ENCODE results near the gene ADAMTS6. TPM values are rescaled to one million over a fixed set of nuclear protein-coding genes. Genes with fewer than 3 reads are reported as not detected.
A peak's percentile ranks its signal among the peaks of the same experiment; 100 is the strongest.

ADAMTS6 gene
- total RNA-seq, 1 experiment from 2014 or later: 13.5 TPM

DNA sequence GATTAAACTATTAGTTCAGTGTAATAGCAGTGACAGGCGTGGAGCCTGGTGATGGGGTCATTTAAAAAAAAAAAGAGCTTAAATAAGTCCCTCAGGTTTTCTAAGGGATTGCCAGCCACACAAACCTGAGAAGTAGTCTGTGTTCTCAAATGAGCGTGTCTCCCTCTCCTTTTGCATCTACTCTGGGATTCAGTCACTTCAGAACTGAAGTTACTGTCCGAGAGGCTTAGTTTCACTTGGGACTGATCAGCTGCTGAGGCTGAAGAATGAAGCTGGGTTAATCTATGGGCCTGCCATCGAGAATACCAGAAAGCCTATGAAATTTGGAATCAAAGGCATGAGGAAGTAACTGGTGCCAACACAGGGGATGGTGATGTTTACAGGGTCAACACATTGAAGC, 310.1 kb downstream of the ADAMTS6 start:
- H3K36me3 ChIP-seq: peaks cover 6% of the 10 kb centered on the region
- H3K27me3 ChIP-seq: no peaks in the 10 kb centered on the region
- no peaks in the 10 kb centered on the region for H3K9me3 ChIP-seq
- no peak overlapping the region for H3K4me3 ChIP-seq
- DNase-seq: no peak

- Histone ChIP-seq H3K4me3 (no peak overlapping the region), H3K9me3 (no peaks in the 10 kb centered on the region; the same call in 1 of the 2 replicates), H3K36me3 (no peaks in the 10 kb centered on the region; the same call in 1 of the 2 replicates), H3K27me3 (no peaks in the 10 kb centered on the region)
- DNase-seq: peak; percentile 28
These were observed 318.0 kb downstream of the ADAMTS6 start for GRCh38 chr5:65163698-65164097.

DNA sequence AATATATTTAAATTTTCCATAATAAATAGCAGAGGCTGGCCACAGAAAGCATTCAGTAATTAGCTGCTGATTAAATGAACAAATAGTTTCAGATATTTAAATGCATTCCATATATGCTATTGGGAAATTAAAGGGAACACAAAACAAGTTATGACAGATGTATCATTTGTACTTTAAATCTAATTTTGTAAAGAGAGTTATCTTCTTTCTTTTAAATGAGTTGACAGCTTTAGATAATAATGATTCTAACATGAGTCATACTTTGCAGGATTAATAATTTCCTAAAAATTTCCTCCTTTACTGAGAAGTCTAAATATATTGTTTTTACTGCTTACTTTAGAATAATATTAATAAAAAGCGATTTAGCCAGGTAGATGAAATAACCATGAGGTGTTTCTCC, 320.1 kb downstream of the ADAMTS6 start:
- Histone ChIP-seq H3K9me3 (no peaks in the 10 kb centered on the region; the same call in 1 of the 2 replicates), H3K4me3 (no peak overlapping the region), H3K27me3 (no peaks in the 10 kb centered on the region), H3K36me3 (no peaks in the 10 kb centered on the region; the same call in 1 of the 2 replicates)
- no peak for DNase-seq

DNA sequence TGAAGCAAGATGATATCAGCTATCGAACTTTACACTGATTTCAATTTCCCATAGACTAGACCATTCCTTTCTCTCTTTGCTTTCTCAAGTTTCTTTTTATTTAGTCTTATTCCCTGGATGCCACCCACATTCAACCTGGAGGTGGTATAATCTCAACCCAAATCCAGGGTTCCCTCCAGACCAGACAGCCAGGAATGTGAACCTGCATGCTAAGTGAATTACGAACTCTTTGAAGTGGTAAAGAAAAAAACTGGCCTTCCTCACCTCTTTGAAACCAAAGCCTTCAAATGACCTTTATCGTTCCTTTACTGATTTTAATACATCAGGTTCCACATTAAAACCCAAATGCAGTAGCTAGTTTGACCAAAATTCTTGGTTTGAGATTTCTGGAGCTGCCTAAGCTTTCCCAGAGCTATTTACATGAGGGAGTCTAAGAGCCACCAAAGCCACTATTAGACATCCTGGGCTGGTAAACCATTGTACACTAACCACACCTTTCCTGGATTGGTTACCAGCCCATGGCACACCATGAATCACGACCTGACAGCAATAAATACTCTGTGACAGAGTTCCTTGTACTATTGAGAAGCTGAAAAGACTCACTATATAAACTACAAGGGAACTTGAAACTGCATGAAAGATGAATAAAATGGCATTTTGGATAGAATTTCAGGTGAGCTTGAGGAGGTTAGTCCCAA, 323.7 kb downstream of the ADAMTS6 start:
- no peak for DNase-seq
- Histone ChIP-seq H3K27me3 (no peaks in the 10 kb centered on the region), H3K4me3 (no peak overlapping the region), H3K9me3 (no peaks in the 10 kb centered on the region; the same call in 1 of the 2 replicates), H3K36me3 (no peaks in the 10 kb centered on the region; the same call in 1 of the 2 replicates)

GRCh38 chr5:65156933-65157332, 324.8 kb downstream of the ADAMTS6 start:
- H3K9me3 ChIP-seq: no peaks in the 10 kb centered on the region; the same call in 1 of the 2 replicates
- H3K4me3 ChIP-seq: no peak overlapping the region
- no peaks in the 10 kb centered on the region; the same call in 1 of the 2 replicates for H3K36me3 ChIP-seq
- DNase-seq: no peak
- H3K27me3 ChIP-seq: no peaks in the 10 kb centered on the region

DNA sequence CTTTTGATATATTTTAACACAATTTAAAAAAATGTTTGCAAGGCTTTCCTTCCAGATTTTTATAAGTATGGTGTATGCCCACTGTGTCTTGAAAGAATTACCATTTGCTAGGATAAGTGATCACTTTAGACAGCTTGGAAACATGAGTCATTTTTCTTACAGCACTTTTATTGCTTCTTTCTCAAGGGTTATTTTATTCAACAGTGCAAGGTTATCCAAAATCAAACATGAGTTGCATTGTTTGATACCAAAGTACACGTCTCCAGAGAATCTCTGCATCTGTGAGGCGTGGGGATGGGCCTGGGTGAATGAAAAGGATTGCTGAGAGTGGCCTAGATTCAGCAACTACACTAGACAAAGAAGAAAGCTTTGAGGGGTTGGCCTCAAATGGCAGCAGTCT, 329.6 kb downstream of the ADAMTS6 start:
- Histone ChIP-seq H3K36me3 (no peaks in the 10 kb centered on the region; the same call in 1 of the 2 replicates), H3K4me3 (no peak overlapping the region), H3K9me3 (no peaks in the 10 kb centered on the region), H3K27me3 (no peaks in the 10 kb centered on the region)
- DNase-seq: no peak

DNA sequence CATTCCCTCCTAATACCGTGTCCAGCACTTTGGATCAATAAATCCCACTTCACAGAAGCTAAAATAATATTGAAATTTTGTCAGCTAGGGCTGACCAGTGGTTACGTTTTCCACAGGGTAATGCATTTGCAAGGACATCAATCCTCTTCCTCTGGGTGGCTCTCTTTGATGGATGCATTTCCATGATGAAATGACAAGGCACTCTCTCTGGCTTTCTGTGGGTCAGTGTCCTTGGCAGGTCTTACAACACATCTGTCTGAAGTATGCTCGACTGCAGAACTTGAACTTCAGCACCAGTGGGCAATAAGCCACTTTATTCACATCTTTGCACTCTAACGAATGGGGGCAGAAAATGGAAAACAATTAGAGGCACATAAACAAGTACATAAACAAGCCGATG, 330.1 kb downstream of the ADAMTS6 start:
- DNase-seq: no peak
- H3K9me3 ChIP-seq: no peaks in the 10 kb centered on the region
- H3K4me3 ChIP-seq: no peak overlapping the region
- no peaks in the 10 kb centered on the region; the same call in 1 of the 2 replicates for H3K36me3 ChIP-seq
- no peaks in the 10 kb centered on the region for H3K27me3 ChIP-seq

- H3K27me3 ChIP-seq: no peaks in the 10 kb centered on the region
- no peaks in the 10 kb centered on the region; the same call in 1 of the 2 replicates for H3K36me3 ChIP-seq
- no peak overlapping the region for H3K4me3 ChIP-seq
- DNase-seq: no peak
- H3K9me3 ChIP-seq: no peaks in the 10 kb centered on the region
These were observed 331.0 kb downstream of the ADAMTS6 start for GRCh38 chr5:65150599-65151304.

GRCh38 chr5:65149827-65150226, 331.9 kb downstream of the ADAMTS6 start:
- Histone ChIP-seq H3K4me3 (no peak overlapping the region), H3K9me3 (no peaks in the 10 kb centered on the region), H3K36me3 (no peaks in the 10 kb centered on the region; the same call in 1 of the 2 replicates), H3K27me3 (no peaks in the 10 kb centered on the region)
- no peak for DNase-seq

DNA sequence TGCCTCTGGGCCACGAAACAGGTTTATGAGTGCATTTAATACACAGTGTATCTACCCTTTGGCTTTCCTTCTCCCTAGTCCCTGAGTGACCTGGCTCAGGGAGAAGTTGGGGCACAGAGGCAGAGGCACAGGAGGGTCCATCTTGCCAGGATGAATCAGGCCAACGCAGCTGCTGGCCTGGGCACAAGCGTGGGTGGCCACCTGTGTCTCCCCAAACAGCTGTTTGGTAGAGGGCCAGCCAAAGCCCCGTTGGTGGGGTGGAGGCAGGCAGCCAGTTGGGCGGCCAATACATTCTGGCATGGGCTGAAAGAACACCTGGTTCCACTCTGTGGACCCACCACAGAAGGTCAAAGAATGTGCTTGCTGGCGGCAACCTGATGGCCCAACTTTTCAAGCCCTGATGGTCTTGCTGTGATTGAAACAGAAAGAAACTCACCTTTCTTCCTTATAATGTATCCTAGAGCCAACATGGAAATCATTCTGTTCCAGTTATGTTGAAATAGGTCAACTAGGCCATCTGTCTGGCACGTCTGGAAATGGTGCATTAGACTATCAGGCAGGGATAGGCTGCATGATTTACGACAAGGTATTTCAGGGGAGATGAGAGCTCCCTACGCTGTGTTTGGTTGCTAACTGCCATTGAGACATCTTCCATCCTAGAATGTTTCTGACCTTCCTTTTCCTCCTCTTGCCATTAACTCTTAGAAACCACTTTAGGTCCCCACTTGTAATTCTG, 337.4 kb downstream of the ADAMTS6 start:
- Histone ChIP-seq H3K4me3 (no peak overlapping the region), H3K36me3 (no peaks in the 10 kb centered on the region), H3K27me3 (no peaks in the 10 kb centered on the region), H3K9me3 (no peaks in the 10 kb centered on the region)
- DNase-seq: no peak

- H3K4me3 ChIP-seq: no peak overlapping the region
These were observed 339.2 kb downstream of the ADAMTS6 start for GRCh38 chr5:65142511-65143011.

GRCh38 chr5:65142016-65142415, 339.7 kb downstream of the ADAMTS6 start:
- Histone ChIP-seq H3K4me3 (no peak overlapping the region), H3K36me3 (no peaks in the 10 kb centered on the region), H3K9me3 (no peaks in the 10 kb centered on the region), H3K27me3 (no peaks in the 10 kb centered on the region)
- DNase-seq: no peak

More at GRCh38 chr5:65142511-65143011, 339.2 kb downstream of the ADAMTS6 start:
- Histone ChIP-seq H3K36me3 (no peaks in the 10 kb centered on the region), H3K9me3 (no peaks in the 10 kb centered on the region), H3K27me3 (no peaks in the 10 kb centered on the region)
- DNase-seq: no peak

DNA sequence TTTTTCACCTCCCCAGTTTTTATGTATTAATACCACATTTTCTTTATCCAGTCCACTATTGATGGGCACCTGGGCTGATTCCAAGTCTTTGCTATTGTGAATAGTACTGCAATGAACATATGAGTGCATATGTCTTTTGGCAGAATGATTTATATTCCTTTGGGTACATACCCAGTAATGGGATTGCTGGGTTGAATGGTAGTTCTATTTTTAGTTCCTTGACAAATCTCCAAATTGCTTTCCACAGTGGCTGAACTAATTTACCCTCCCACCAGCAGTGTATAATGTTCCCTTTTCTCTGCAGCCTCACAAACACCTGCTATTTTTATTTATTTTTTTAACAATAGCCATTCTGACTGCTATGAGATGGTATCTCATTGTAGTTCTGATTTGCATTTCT, 340.2 kb downstream of the ADAMTS6 start:
- no peaks in the 10 kb centered on the region for H3K36me3 ChIP-seq
- DNase-seq: no peak
- no peaks in the 10 kb centered on the region for H3K9me3 ChIP-seq
- H3K27me3 ChIP-seq: no peaks in the 10 kb centered on the region
- H3K4me3 ChIP-seq: no peak overlapping the region

- Histone ChIP-seq H3K4me3 (no peak overlapping the region), H3K27me3 (no peaks in the 10 kb centered on the region), H3K9me3 (no peaks in the 10 kb centered on the region), H3K36me3 (no peaks in the 10 kb centered on the region)
- DNase-seq: no peak
These were observed 344.1 kb downstream of the ADAMTS6 start for GRCh38 chr5:65137631-65138030.

DNA sequence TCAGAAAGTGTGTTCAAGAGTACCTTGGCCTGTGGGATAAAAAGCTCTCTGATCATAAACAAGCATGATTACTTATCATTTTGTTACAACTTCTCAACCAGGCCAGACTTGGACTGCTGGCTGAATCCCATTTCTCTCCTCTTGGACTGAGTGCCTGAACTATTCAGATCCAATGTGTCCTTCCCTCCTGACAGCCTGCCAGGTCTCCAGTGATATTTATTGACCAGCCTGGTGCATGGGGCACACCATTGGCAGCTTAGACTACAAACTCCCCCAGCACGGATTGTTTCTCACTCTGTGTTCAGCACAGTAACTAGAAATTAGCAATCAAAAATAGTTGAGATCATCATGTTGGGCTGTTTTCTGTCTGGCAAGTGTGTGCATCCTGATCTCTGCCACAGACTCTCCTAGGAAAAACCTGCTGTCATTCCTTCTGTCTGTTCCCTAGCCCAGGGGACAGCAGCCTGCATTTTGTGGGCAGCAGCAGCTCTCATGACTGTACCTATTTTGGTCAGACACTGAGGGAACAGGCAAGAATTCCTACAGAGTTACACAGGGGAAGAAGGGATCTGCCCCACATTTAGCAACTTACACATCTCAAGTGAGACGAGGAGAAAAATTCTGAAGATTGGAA, 348.1 kb downstream of the ADAMTS6 start:
- Histone ChIP-seq H3K9me3 (peaks cover 2% of the 10 kb centered on the region; the same call in 1 of the 2 replicates), H3K4me3 (no peak overlapping the region), H3K36me3 (no peaks in the 10 kb centered on the region), H3K27me3 (no peaks in the 10 kb centered on the region)
- DNase-seq: no peak

DNA sequence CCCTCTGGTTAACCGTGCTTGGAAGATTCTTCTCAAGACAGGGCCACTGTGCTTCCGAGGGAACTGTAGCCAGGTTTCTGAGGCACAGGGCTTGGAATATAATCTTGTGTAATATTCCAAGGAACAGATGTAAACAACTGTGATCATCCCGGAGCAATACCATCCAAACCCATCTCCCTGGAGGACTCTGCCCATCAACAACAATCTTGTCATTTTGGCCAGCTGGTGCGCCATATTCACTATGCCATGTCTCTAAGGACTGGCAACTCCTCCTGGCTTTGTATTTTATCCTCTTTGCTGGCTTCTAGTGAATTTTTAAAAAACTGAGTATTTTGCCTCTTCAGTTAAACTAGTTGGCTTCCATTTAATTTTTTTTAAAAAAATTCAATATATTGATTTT, 349.3 kb downstream of the ADAMTS6 start:
- H3K9me3 ChIP-seq: peaks cover 2% of the 10 kb centered on the region; the same call in 1 of the 2 replicates
- H3K27me3 ChIP-seq: no peaks in the 10 kb centered on the region
- no peaks in the 10 kb centered on the region for H3K36me3 ChIP-seq
- DNase-seq: no peak
- H3K4me3 ChIP-seq: no peak overlapping the region

All from MG63 (cell line).